Panc1 (cell line): ENCODE results near the gene CHST12. TPM values are rescaled to one million over a fixed set of nuclear protein-coding genes. Genes with fewer than 3 reads are reported as not detected.

Experiments
- ATAC-seq: fragments of 200-7000 bp; cut with Tn5 transposase; 2 replicates; pipeline ENCODE4 v1.9.1; 2020; ENCODE audit warnings: mild to moderate bottlenecking, moderate library complexity
- BruUV-seq: library from RNA; stranded (reverse); fragments of 400-500 nt; replicated peaks from 2 replicates; lab custom pipeline; 2021; lab: Mats Ljungman, UMichigan
- CTCF ChIA-PET: fragments of 300-600 bp; sonication (Branson Sonifier 250); formaldehyde crosslinking; loops from one replicate; lab custom pipeline; 2022; ENCODE audit warnings: antibody characterized with exemption; lab: Charles Lee
- POLR2A ChIA-PET: fragments of 300-600 bp; sonication (Branson Sonifier 250); formaldehyde crosslinking; loops from one replicate; lab custom pipeline; 2022; ENCODE audit warnings: antibody characterized with exemption; lab: Charles Lee
- DNase-seq: peaks from one replicate; pipeline ENCODE4 v3.0.0-alpha.2; 2010; ENCODE audit warnings: low read depth, low spot score
- H3K27ac ChIP-seq: 2 replicates; pipeline ENCODE4 v1.5.1; 2011; ENCODE audit warnings: mild to moderate bottlenecking, low read length, inconsistent platforms
- H3K27me3 ChIP-seq: fragments of 200-500 bp; sonication (Bioruptor generic); 2 replicates; pipeline ENCODE4 v1.6.0; 2014; ENCODE audit warnings: low read length, inconsistent platforms; ENCODE audit not compliant: control insufficient read depth, insufficient read depth
- H3K36me3 ChIP-seq: fragments of 200-500 bp; sonication (Bioruptor generic); 2 replicates; pipeline ENCODE4 v1.5.1; 2014; ENCODE audit warnings: inconsistent platforms, mild to moderate bottlenecking, low read length, moderate library complexity; ENCODE audit not compliant: control insufficient read depth, insufficient read depth
- H3K4me1 ChIP-seq: 2 replicates; pipeline ENCODE4 v1.5.1; 2011; ENCODE audit warnings: inconsistent platforms, mild to moderate bottlenecking, low read length, moderate library complexity; ENCODE audit not compliant: control insufficient read depth, insufficient read depth
- H3K4me3 ChIP-seq, 2 experiments: 2 replicates each; pipeline ENCODE4 v1.5.1; 2011 to 2012; ENCODE audit warnings: low read depth in 2 of 2, low read length in 2 of 2, mild to moderate bottlenecking in 2 of 2, inconsistent platforms in 1 of 2, moderate library complexity in 1 of 2
- H3K9me3 ChIP-seq: fragments of 200-500 bp; sonication (Bioruptor generic); 2 replicates; pipeline ENCODE4 v1.5.1; 2014; ENCODE audit warnings: low read depth, mild to moderate bottlenecking, inconsistent platforms, low read length, moderate library complexity; ENCODE audit not compliant: control insufficient read depth, insufficient read depth
- POLR2AphosphoS5 ChIP-seq: IDR thresholded peaks from 2 replicates; pipeline ENCODE4 v1.6.1; 2012; ENCODE audit warnings: mild to moderate bottlenecking, low read depth, low read length, moderate library complexity
- SIN3A ChIP-seq: IDR thresholded peaks from 2 replicates; pipeline ENCODE4 v1.6.1; 2012; ENCODE audit warnings: low read depth, mild to moderate bottlenecking, low read length, moderate library complexity, borderline replicate concordance; ENCODE audit not compliant: insufficient read depth
- TCF7L2 ChIP-seq: IDR thresholded peaks from 2 replicates; pipeline ENCODE4 v1.6.1; 2011; ENCODE audit warnings: mild to moderate bottlenecking, low read depth, low read length, inconsistent platforms
- in situ Hi-C: cut with HindIII; loops from 2 replicates; pipeline ENCODE4 v1.10.0; 2016; ENCODE audit warnings: low sequenced_read_pairs, low pct_unique_long_range_greater_than_20kb
- intact Hi-C: fragments of 100-400 bp; cut with micrococcal nuclease; formaldehyde crosslinking; loops from one replicate; pipeline ENCODE4 v1.10.0; 2022; ENCODE audit not compliant: unreplicated experiment
- total RNA-seq: library from RNA; stranded (reverse); gene quantifications from one replicate; pipeline ENCODE4 v1.2.1, GENCODE V29; 2021; ENCODE audit not compliant: unreplicated experiment
- TF ChIP-seq, protein P1 (sequence below): fragments of 450-650 bp; IDR thresholded peaks from 2 replicates; pipeline ENCODE4 v1.5.1; 2017; ENCODE audit warnings: mild to moderate bottlenecking
- TF ChIP-seq, protein P2 (sequence below), 2 experiments: IDR thresholded peaks; 2 replicates each; pipeline ENCODE4 v1.6.1; 2011 to 2012; ENCODE audit warnings: low read depth in 2 of 2, control low read depth in 1 of 2, low read length in 1 of 2, mild to moderate bottlenecking in 1 of 2, moderate library complexity in 1 of 2; ENCODE audit not compliant: insufficient read depth in 1 of 2

The CHST12 gene
- total RNA-seq, 1 experiment from 2014 or later: 48.3 TPM

DNA sequence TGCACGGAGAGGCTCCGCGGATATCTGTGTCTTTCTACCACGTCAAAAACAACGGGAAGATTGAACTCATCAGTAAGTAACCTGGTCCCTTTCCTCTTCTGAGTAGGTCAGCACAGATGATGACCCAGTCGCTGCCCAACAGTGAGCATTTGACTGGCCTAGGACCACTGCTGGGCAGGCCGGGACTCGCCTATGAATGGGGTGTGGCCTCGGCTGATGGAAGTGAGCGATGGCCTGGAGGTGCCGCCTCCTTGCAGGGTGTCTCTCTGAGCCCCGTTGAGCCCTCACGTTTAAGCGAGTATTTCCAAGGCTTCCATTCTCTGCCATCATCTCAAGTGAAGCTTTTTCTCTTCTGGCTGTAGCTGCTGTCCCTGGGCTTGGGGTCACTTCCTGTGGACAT lies 30.7 kb upstream of the CHST12 start:
- Histone ChIP-seq H3K4me1 (no peaks in the 10 kb centered on the region), H3K36me3 (peaks cover 61% of the 10 kb centered on the region), H3K4me3 (no peak overlapping the region), H3K27ac (no peak overlapping the region), H3K9me3 (no peaks in the 10 kb centered on the region), H3K27me3 (no peaks in the 10 kb centered on the region)
- CTCF ChIA-PET: interaction anchor here (0.6 kb wide), 1 partner anchor 35 kb away, joined by 7 read pairs; no protein-coding TSS in a partner anchor
- BruUV-seq: no TSS peak
- in situ Hi-C loops: no loop called here
- TF ChIP-seq, protein P1, sequence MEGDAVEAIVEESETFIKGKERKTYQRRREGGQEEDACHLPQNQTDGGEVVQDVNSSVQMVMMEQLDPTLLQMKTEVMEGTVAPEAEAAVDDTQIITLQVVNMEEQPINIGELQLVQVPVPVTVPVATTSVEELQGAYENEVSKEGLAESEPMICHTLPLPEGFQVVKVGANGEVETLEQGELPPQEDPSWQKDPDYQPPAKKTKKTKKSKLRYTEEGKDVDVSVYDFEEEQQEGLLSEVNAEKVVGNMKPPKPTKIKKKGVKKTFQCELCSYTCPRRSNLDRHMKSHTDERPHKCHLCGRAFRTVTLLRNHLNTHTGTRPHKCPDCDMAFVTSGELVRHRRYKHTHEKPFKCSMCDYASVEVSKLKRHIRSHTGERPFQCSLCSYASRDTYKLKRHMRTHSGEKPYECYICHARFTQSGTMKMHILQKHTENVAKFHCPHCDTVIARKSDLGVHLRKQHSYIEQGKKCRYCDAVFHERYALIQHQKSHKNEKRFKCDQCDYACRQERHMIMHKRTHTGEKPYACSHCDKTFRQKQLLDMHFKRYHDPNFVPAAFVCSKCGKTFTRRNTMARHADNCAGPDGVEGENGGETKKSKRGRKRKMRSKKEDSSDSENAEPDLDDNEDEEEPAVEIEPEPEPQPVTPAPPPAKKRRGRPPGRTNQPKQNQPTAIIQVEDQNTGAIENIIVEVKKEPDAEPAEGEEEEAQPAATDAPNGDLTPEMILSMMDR: no peak
- TF ChIP-seq, protein P2, sequence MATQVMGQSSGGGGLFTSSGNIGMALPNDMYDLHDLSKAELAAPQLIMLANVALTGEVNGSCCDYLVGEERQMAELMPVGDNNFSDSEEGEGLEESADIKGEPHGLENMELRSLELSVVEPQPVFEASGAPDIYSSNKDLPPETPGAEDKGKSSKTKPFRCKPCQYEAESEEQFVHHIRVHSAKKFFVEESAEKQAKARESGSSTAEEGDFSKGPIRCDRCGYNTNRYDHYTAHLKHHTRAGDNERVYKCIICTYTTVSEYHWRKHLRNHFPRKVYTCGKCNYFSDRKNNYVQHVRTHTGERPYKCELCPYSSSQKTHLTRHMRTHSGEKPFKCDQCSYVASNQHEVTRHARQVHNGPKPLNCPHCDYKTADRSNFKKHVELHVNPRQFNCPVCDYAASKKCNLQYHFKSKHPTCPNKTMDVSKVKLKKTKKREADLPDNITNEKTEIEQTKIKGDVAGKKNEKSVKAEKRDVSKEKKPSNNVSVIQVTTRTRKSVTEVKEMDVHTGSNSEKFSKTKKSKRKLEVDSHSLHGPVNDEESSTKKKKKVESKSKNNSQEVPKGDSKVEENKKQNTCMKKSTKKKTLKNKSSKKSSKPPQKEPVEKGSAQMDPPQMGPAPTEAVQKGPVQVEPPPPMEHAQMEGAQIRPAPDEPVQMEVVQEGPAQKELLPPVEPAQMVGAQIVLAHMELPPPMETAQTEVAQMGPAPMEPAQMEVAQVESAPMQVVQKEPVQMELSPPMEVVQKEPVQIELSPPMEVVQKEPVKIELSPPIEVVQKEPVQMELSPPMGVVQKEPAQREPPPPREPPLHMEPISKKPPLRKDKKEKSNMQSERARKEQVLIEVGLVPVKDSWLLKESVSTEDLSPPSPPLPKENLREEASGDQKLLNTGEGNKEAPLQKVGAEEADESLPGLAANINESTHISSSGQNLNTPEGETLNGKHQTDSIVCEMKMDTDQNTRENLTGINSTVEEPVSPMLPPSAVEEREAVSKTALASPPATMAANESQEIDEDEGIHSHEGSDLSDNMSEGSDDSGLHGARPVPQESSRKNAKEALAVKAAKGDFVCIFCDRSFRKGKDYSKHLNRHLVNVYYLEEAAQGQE (IDR thresholded peaks at IDR 0.05; ENCODE audit: insufficient read depth in 1 of 2, low read depth in 2 of 2, low read length in 1 of 2): no peak
- TF ChIP-seq SIN3A: no peak
- no peak for TF ChIP-seq TCF7L2
- no peak for TF ChIP-seq POLR2AphosphoS5
- DNase-seq: no peak
- ATAC-seq: peak; percentile 15; the same call in 1 of the 2 replicates
- POLR2A ChIA-PET: no interaction called here
- intact Hi-C loops: no loop called here

DNA sequence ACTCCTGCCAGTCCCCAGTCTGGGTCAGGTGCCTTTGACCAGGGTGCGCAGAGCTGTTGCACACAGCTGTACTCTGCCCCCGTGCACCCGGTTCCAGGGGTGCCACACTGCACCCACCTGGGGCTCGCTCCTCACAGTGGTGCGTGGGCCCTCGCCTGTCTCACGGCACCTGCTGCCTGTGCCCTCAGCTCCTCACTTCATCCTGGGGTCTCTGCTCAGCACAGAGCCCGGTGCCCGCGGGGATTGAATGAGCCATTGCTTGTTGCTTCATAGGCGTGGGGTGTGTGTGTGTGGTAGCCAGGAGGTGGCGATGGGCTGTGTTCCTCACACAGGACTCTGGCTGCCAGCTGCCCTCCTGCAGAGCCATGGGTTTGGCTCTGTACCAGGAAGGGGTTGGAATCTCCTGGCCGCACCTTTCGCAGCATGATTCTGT lies 30.3 kb upstream of the CHST12 start:
- CTCF ChIA-PET: interaction anchor here (0.6 kb wide), 1 partner anchor 35 kb away, joined by 7 read pairs; no protein-coding TSS in a partner anchor
- Histone ChIP-seq H3K9me3 (no peaks in the 10 kb centered on the region), H3K27ac (no peak overlapping the region), H3K4me1 (no peaks in the 10 kb centered on the region), H3K36me3 (peaks cover 61% of the 10 kb centered on the region), H3K4me3 (no peak overlapping the region), H3K27me3 (no peaks in the 10 kb centered on the region)
- intact Hi-C loops: no loop called here
- TF ChIP-seq POLR2AphosphoS5 (no peak), TCF7L2 (no peak), SIN3A (no peak)
- TF ChIP-seq, protein P2 (IDR thresholded peaks at IDR 0.05; ENCODE audit: insufficient read depth in 1 of 2, low read depth in 2 of 2, low read length in 1 of 2): no peak
- TF ChIP-seq, protein P1: no peak
- ATAC-seq (peak; percentile 43), DNase-seq (no peak)
- in situ Hi-C loops: no loop called here
- no TSS peak for BruUV-seq
- POLR2A ChIA-PET: no interaction called here
